Adrenal gland (tissue), 12 donors: ENCODE measurements around the gene METTL2A. TPM values are rescaled to one million over a fixed set of nuclear protein-coding genes. Genes with fewer than 3 reads are reported as not detected.
"Not testable (repeated sequence)": the region's sequence is repeated elsewhere in the genome, so short reads cannot be mapped to it uniquely, and the experiment has no call there.

Experiments
- DNase-seq, 7 donors: peaks; one replicate each; pipeline ENCODE4 v3.0.0-alpha.2; 2019 to 2020
- H3K27ac ChIP-seq, 5 donors: fragments of 200-600 bp; sonication (generic) in 4 of 5; 1 replicate in 3 of 5; 2 replicates in 2 of 5; pipeline versions ENCODE4 v1.5.1 to v1.8.0; 2016 to 2020; ENCODE audit warnings: mild to moderate bottlenecking in 1 of 5
- H3K27me3 ChIP-seq: fragments of 200-600 bp; 2 replicates; pipeline ENCODE4 v1.8.0; 2021
- H3K36me3 ChIP-seq, 2 donors: fragments of 200-600 bp; replicated peaks in 1 of 2; 1 replicate in 1 of 2; 2 replicates in 1 of 2; pipeline versions ENCODE4 v1.5.1 to v1.8.0; 2018 to 2022
- H3K4me1 ChIP-seq, 2 donors: fragments of 200-600 bp; replicated peaks in 1 of 2; 1 replicate in 1 of 2; 2 replicates in 1 of 2; pipeline versions ENCODE4 v1.5.1 to v1.8.0; 2018 to 2021
- H3K4me3 ChIP-seq, 4 donors: fragments of 200-600 bp; sonication (generic) in 3 of 4; one replicate each; pipeline ENCODE4 v1.5.1; 2016 to 2018
- H3K9me3 ChIP-seq, 3 donors: fragments of 200-600 bp; sonication (generic) in 1 of 3; replicated peaks in 1 of 3; 1 replicate in 2 of 3; 2 replicates in 1 of 3; pipeline versions ENCODE4 v1.5.1 to v1.8.0; 2016 to 2021
- CTCF ChIP-seq, 6 experiments: fragments of 450-650 bp in 4 of 6; fragments of 200-600 bp in 2 of 6; sonication (generic) in 1 of 6; IDR thresholded peaks; 1 replicate in 5 of 6; 2 replicates in 1 of 6; pipeline versions ENCODE4 v1.5.1 to v1.8.0; 2016 to 2021; ENCODE audit warnings: antibody characterized with exemption in 6 of 6, mild to moderate bottlenecking in 2 of 6, moderate library complexity in 1 of 6
- POLR2A ChIP-seq, 2 donors: fragments of 450-650 bp; IDR thresholded peaks; one replicate each; pipeline ENCODE4 v1.6.1; 2017; ENCODE audit warnings: antibody characterized with exemption in 2 of 2, mild to moderate bottlenecking in 2 of 2, moderate library complexity in 1 of 2
- WGBS, 4 donors: extraction: QIAGEN DNeasy Blood & Tissue Kit in 2 of 4; methylation state at CpG; one replicate each; pipeline versions ENCODE4 v1.1.5 to v1.1.7; 2013 to 2017; 5-methylcytosine and 5-hydroxymethylcytosine counted together
- intact Hi-C, 2 donors: fragments of 100-400 bp; cut with DNase I; formaldehyde crosslinking; loops; one replicate each; pipeline versions ENCODE4 v1.14.1 to v1.15.0; 2022 to 2023
- polyA plus RNA-seq, 3 donors: library from polyadenylated mRNA; stranded (reverse); fragments of 200-250 nt in 2 of 3; fragments of 350-450 nt in 1 of 3; fragmentation: Illumina TruSeq in 1 of 3; extraction: RNeasy Lipid Tissue Mini Kit (QIAGEN cat#74804) in 1 of 3; gene quantifications; one replicate each; pipeline ENCODE4 v1.2.3, GENCODE V29; 2013 to 2014
- total RNA-seq, 9 donors: library from RNA; depleted of rRNA in 4 of 9; stranded (reverse); fragments of >200 nt in 4 of 9; fragments of 120-200 nt in 1 of 9; fragmentation: NEBNext Ultra II Directional in 1 of 9; extraction: Animal tissue kit (Norgen Biotek cat#: 25700) in 1 of 9; gene quantifications; one replicate each; pipeline versions ENCODE4 v1.1.0 to v1.2.4, GENCODE V29; 2013 to 2023
- donor health status: healthy with polysubstance abuse.
- donor health status: Bipolar disorder and iron deficiency.
- donor health status: DM: yes; HTN: yes; CAD: no.
- donor health status: DM: no; HTN: no; CAD: no.
- donor health status: DM: no; HTN: no; CAD: no.
- donor health status: DM: yes; HTN: yes; CAD: no.

Gene METTL2A
- total and polyA plus RNA-seq, 12 donors = 5.1 to 31.2 (median 18.3) TPM

- H3K9me3 ChIP-seq, intact Hi-C loops, H3K27me3 ChIP-seq, H3K36me3 ChIP-seq, H3K4me3 ChIP-seq, H3K4me1 ChIP-seq: not testable (repeated sequence)
- peak overlapping the region in 4 of 5 donors; percentile 43 to 86 (median 56) for H3K27ac ChIP-seq
- WGBS, 4 donors = 22 to 29% (median 26%) methylated on average over 3 to 6 of the region's 8 CpGs
- peak; percentile 90 to 95 (median 94) for DNase-seq
- peak in 1 of 2 donors; percentile 12 for TF ChIP-seq POLR2A (IDR thresholded peaks at IDR 0.05)
Observed at GRCh38 chr17:62470666-62471379, 47.1 kb downstream of the METTL2A start.

GRCh38 chr17:62471380-62471880 is 47.7 kb downstream of the METTL2A start:
- H3K27me3 ChIP-seq, DNase-seq, H3K4me3 ChIP-seq, intact Hi-C loops, H3K9me3 ChIP-seq, H3K36me3 ChIP-seq, H3K4me1 ChIP-seq: not testable (repeated sequence)
- WGBS, 4 donors = 40 to 59% (median 45%) methylated on average over 7 to 9 of the region's 9 CpGs
- H3K27ac ChIP-seq = peak overlapping the region in 4 of 5 donors; percentile 43 to 86 (median 56)

GRCh38 chr17:62473030-62473982 is 49.6 kb downstream of the METTL2A start:
- H3K4me3 ChIP-seq, H3K36me3 ChIP-seq, H3K9me3 ChIP-seq, H3K4me1 ChIP-seq, H3K27ac ChIP-seq, intact Hi-C loops, H3K27me3 ChIP-seq: not testable (repeated sequence)
- whole genome bisulfite sequencing, 4 donors = 81 to 88% (median 86%) methylated on average over 7 to 8 of the region's 8 CpGs
- peak in 3 of 7 donors; percentile 20 to 40 (median 20) for DNase-seq

GRCh38 chr17:62477111-62477510 is 53.4 kb downstream of the METTL2A start:
- H3K9me3 ChIP-seq, H3K36me3 ChIP-seq, H3K27me3 ChIP-seq, H3K4me3 ChIP-seq, intact Hi-C loops: not testable (repeated sequence)
- DNase-seq = peak in 1 of 7 donors; percentile 53
- peak overlapping the region in 1 of 5 donors; percentile 93 for H3K27ac ChIP-seq
- peaks cover 0 to 17% of the 10 kb centered on the region in 2 donors for H3K4me1 ChIP-seq
- 77 to 87% (median 84%) methylated on average over 8 of the region's 8 CpGs for whole genome bisulfite sequencing, 4 donors

- Histone ChIP-seq H3K4me3 (peak overlapping the region in 3 of 4 donors; percentile 30 to 99 (median 34)), H3K27ac (peak overlapping the region; percentile 13 to 99 (median 93)), H3K4me1 (peaks cover 0 to 23% of the 10 kb centered on the region in 2 donors)
- peak in 6 of 7 donors; percentile 20 to 61 (median 39) for DNase-seq
- H3K36me3 ChIP-seq, H3K27me3 ChIP-seq, H3K9me3 ChIP-seq, intact Hi-C loops: not testable (repeated sequence)
- WGBS, 4 donors = 0 to 10% (median 1%) methylated on average over 2 to 61 of the region's 61 CpGs
Observed at GRCh38 chr17:62477718-62478408, 54.2 kb downstream of the METTL2A start.

GRCh38 chr17:62478424-62478879 is 54.8 kb downstream of the METTL2A start, which contains the start of gene TLK2:
Gene TLK2 (plus strand): TSS chr17:62478825. CDS start chr17:62481126, 2,301 bp downstream.
- no peaks in the 10 kb centered on the region for H3K27me3 ChIP-seq
- H3K4me1 ChIP-seq = peaks cover 0 to 25% of the 10 kb centered on the region in 2 donors
- peak within 1 kb of the TSS in 3 of 4 donors; percentile 30 to 99 (median 65) for H3K4me3 ChIP-seq
- WGBS, 4 donors = 0% methylated on average over 46 to 50 of the region's 59 CpGs; no CpG with 5 or more reads in 2 of the 4 donors
- no peaks in the 10 kb centered on the region for H3K9me3 ChIP-seq
- H3K27ac ChIP-seq = peak within 1 kb of the TSS; percentile 72 to 99 (median 93)
- peak in 1 of 2 donors; percentile 52 for TF ChIP-seq POLR2A (IDR thresholded peaks at IDR 0.05)
- TF ChIP-seq CTCF (IDR thresholded peaks at IDR 0.05) = no peak
- peak; percentile 74 to 83 (median 77) for DNase-seq
- peaks cover 0 to 8% of the 10 kb centered on the region in 2 donors for H3K36me3 ChIP-seq
- intact Hi-C loops = no loop called here

GRCh38 chr17:62478880-62479638 is 55.4 kb downstream of the METTL2A start:
- peak in 4 of 7 donors; percentile 26 to 54 (median 36) for DNase-seq
- H3K27ac ChIP-seq = peak overlapping the region; percentile 72 to 99 (median 93)
- H3K27me3 ChIP-seq, H3K36me3 ChIP-seq, H3K9me3 ChIP-seq, intact Hi-C loops: not testable (repeated sequence)
- peak overlapping the region in 3 of 4 donors; percentile 25 to 99 (median 65) for H3K4me3 ChIP-seq
- peaks cover 0 to 25% of the 10 kb centered on the region in 2 donors for H3K4me1 ChIP-seq
- WGBS, 4 donors = 2 to 5% methylated on average over 41 to 82 of the region's 84 CpGs; no CpG with 5 or more reads in 2 of the 4 donors

GRCh38 chr17:62479639-62480258 is 56.1 kb downstream of the METTL2A start:
- 1% methylated on average over 8 to 18 of the region's 22 CpGs for WGBS, 4 donors
- H3K36me3 ChIP-seq, intact Hi-C loops, H3K27me3 ChIP-seq, H3K9me3 ChIP-seq: not testable (repeated sequence)
- Histone ChIP-seq H3K27ac (peak overlapping the region; percentile 72 to 99 (median 93)), H3K4me3 (peak overlapping the region in 3 of 4 donors; percentile 15 to 99 (median 65)), H3K4me1 (peaks cover 0 to 28% of the 10 kb centered on the region in 2 donors)
- peak; percentile 40 to 68 (median 46) for DNase-seq
